ENCODE results near the gene ARPC1B.
"Not testable (repeated sequence)": the region's sequence is repeated elsewhere in the genome, so short reads cannot be mapped to it uniquely, and the experiment has no call there.

The ARPC1B gene

GRCh38 chr7:99415513-99416127 lies 41.1 kb downstream of the ARPC1B start:
- DNase-seq = not testable (repeated sequence)

GRCh38 chr7:99418260-99418659 lies 43.7 kb downstream of the ARPC1B start:
- no peak for DNase-seq

- no peak for DNase-seq
Measured at GRCh38 chr7:99419323-99420021, 44.9 kb downstream of the ARPC1B start.

GRCh38 chr7:99420213-99420612 lies 45.7 kb downstream of the ARPC1B start:
- DNase-seq = no peak

GRCh38 chr7:99420986-99421385 lies 46.5 kb downstream of the ARPC1B start:
- DNase-seq = no peak

- peak; percentile 37 for DNase-seq
Measured at GRCh38 chr7:99422186-99422585, 47.7 kb downstream of the ARPC1B start.

GRCh38 chr7:99422625-99423024 lies 48.1 kb downstream of the ARPC1B start:
- DNase-seq = peak; percentile 61

GRCh38 chr7:99424932-99425730 lies 50.6 kb downstream of the ARPC1B start:
- DNase-seq = no peak

GRCh38 chr7:99428972-99429566 lies 54.5 kb downstream of the ARPC1B start:
- no peak for DNase-seq

- DNase-seq = no peak
Measured at GRCh38 chr7:99429756-99430155, 55.2 kb downstream of the ARPC1B start.

- not testable (repeated sequence) for DNase-seq
Measured at GRCh38 chr7:99431756-99432540, 57.4 kb downstream of the ARPC1B start.

- DNase-seq = no peak
Measured at GRCh38 chr7:99433158-99433557, 58.6 kb downstream of the ARPC1B start.

- DNase-seq = no peak
Measured at GRCh38 chr7:99437946-99438572, 63.5 kb downstream of the ARPC1B start.

GRCh38 chr7:99438573-99439480 lies 64.3 kb downstream of the ARPC1B start, which contains the start of the genes CPSF4 and PTCD1:
Gene CPSF4 (plus strand): TSS chr7:99438943. CDS start chr7:99439083, 140 bp downstream.
Gene PTCD1 (minus strand): TSS chr7:99438798. CDS start chr7:99435242, 3,556 bp downstream.
- peak; percentile 89 for DNase-seq

GRCh38 chr7:99440195-99440594 lies 65.7 kb downstream of the ARPC1B start:
- DNase-seq = no peak
